ENCODE measurements around the gene TRIM66.

TRIM66 gene, protein sequence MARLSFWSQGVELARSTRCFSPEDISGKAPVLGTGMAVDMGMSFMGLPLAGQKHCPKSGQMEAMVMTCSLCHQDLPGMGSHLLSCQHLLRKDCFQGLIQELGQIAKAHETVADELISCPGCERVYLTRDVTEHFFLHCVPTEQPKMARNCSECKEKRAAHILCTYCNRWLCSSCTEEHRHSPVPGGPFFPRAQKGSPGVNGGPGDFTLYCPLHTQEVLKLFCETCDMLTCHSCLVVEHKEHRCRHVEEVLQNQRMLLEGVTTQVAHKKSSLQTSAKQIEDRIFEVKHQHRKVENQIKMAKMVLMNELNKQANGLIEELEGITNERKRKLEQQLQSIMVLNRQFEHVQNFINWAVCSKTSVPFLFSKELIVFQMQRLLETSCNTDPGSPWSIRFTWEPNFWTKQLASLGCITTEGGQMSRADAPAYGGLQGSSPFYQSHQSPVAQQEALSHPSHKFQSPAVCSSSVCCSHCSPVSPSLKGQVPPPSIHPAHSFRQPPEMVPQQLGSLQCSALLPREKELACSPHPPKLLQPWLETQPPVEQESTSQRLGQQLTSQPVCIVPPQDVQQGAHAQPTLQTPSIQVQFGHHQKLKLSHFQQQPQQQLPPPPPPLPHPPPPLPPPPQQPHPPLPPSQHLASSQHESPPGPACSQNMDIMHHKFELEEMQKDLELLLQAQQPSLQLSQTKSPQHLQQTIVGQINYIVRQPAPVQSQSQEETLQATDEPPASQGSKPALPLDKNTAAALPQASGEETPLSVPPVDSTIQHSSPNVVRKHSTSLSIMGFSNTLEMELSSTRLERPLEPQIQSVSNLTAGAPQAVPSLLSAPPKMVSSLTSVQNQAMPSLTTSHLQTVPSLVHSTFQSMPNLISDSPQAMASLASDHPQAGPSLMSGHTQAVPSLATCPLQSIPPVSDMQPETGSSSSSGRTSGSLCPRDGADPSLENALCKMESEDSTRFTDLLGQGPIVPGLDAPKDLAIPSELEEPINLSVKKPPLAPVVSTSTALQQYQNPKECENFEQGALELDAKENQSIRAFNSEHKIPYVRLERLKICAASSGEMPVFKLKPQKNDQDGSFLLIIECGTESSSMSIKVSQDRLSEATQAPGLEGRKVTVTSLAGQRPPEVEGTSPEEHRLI (N-terminal part only)

DNA sequence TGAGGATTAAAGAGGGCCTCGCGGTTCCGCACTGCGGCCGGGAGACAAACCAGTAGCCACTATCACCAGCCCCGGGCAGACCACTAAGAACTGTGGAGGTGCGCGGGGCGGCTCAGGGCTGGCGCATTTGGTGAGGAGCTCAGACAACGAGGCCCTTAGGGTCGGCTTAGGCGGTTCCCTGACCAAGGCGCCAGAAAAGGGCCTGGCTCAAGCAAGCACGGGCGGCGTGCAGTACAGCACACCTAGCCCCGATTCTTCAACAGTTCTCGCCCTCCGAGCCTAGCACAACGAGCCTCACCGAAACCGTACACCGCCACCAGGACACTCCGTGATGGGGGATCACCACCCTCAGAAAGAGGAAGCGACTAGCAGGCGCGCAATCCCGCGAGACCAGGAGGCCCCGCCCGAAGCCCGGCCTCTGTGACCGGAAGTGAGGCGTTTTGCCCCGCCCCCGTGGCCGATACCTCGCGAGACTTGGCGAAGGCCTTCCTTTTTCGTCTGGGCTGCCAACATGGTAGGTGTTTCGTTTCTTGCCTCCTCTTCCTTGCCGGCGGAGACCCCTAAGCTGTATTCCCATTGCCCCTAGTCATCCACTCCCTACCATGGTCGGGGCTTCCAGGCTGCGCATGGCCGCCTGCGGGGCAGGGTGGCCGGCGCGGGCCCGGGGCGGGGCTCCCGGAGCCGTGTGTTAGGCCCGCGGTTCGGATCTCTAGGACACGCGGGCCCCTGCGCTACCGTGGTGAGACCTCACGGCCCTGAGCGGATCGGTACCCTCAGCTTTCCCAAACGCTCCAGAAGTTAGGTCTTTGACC, at the start of gene TRIM66, which contains the start of gene RPL27A:
TSS of gene TRIM66 (minus strand) at position 363 of the 812 bp plus-strand sequence. CDS start 10,391 bp downstream, outside the sequence.
TSS of gene RPL27A (plus strand) at position 490 of the 812 bp plus-strand sequence. CDS start at position 512, 22 bp downstream.
- DNase-seq (ENCODE audit: low read depth), result peak; percentile 97
- H3K4me3 ChIP-seq (ENCODE audit: low read length), result peak within 1 kb of the TSS; percentile 70
- TF ChIP-seq CTCF (IDR thresholded peaks at IDR 0.05; ENCODE audit: insufficient read depth, low read depth, low read length, missing control alignments), result peak; percentile 14

- H3K4me3 ChIP-seq (ENCODE audit: low read length), result no peak overlapping the region
Observed at GRCh38 chr11:8731647-8732323, 49.3 kb upstream of the TRIM66 start.

DNA sequence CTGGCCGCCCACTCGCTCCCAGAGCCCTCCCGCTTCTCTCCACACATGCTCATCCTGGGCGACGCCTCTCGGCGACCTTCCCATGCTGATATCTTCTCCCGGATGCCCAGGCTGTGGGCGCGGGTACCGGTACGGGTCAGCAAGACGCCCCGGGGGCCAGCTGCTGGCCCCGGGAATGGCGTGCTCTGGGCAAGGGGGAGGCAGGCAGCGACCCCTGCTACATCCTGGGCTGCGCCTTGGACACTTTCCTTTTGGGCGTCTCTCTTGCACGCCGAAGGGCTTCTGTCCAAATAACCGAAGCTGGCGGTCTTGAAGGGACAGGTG, 48.2 kb upstream of the TRIM66 start:
- no peak for TF ChIP-seq CTCF (IDR thresholded peaks at IDR 0.05; ENCODE audit: insufficient read depth, low read depth, low read length, missing control alignments)
- no peak overlapping the region for H3K4me3 ChIP-seq (ENCODE audit: low read length)
- DNase-seq (ENCODE audit: low read depth), result no peak

More at GRCh38 chr11:8731647-8732323, 49.3 kb upstream of the TRIM66 start:
- TF ChIP-seq CTCF (IDR thresholded peaks at IDR 0.05; ENCODE audit: insufficient read depth, low read depth, low read length, missing control alignments), result no peak
- no peak for DNase-seq (ENCODE audit: low read depth)

GRCh38 chr11:8729837-8730696, 47.6 kb upstream of the TRIM66 start:
- no peak for TF ChIP-seq CTCF (IDR thresholded peaks at IDR 0.05; ENCODE audit: insufficient read depth, low read depth, low read length, missing control alignments)
- no peak overlapping the region for H3K4me3 ChIP-seq (ENCODE audit: low read length)
- DNase-seq (ENCODE audit: low read depth), result no peak

DNA sequence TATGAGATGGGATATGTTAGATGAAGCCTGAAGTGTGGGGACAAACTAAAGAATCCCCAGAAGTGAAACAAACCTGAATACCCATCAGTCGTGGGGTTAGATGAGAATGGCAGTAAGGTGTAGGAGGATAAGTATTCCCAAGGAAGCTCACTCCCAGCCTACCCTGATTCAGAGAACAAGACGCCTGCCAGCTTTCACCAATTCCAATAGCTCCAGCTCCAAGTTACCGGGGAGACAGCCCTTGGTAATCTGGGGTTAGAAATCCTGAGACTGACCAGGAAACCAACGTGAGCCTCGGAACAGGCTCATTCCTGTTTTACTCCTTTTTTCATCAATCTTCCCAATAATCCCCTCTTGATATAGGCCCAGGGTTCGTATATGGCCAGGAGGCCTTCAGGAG, 46.6 kb upstream of the TRIM66 start:
- TF ChIP-seq CTCF (IDR thresholded peaks at IDR 0.05; ENCODE audit: insufficient read depth, low read depth, low read length, missing control alignments), result no peak
- H3K4me3 ChIP-seq (ENCODE audit: low read length), result no peak overlapping the region
- DNase-seq (ENCODE audit: low read depth), result no peak

All from epithelial cell of esophagus (primary cell).